DOHH2 (cell line): ENCODE data around the gene PDZRN4.

Source experiments
- H3F3A ChIP-seq: fragments of 200-600 bp; sonication (generic), shearing (Covaris generic); 2 replicates; pipeline ENCODE4 v1.6.0; 2016; ENCODE audit warnings: antibody characterized with exemption, mild to moderate bottlenecking; ENCODE audit not compliant: control insufficient read depth, insufficient read depth
- H3K27ac ChIP-seq: fragments of 200-600 bp; sonication (generic); 2 replicates; pipeline ENCODE4 v1.5.1; 2014; ENCODE audit warnings: low read depth, mild to moderate bottlenecking, low read length, moderate library complexity
- H3K27me3 ChIP-seq: fragments of 200-600 bp; sonication (generic); 2 replicates; pipeline ENCODE4 v1.6.1; 2014; ENCODE audit warnings: mild to moderate bottlenecking, low read length, mixed read lengths; ENCODE audit not compliant: control insufficient read depth
- H3K36me3 ChIP-seq: fragments of 200-600 bp; sonication (generic); 2 replicates; pipeline ENCODE4 v1.6.1; 2014; ENCODE audit warnings: mild to moderate bottlenecking, low read length, moderate library complexity, mixed read lengths; ENCODE audit not compliant: control insufficient read depth
- H3K4me1 ChIP-seq: fragments of 200-600 bp; sonication (generic); 2 replicates; pipeline ENCODE4 v1.6.1; 2014; ENCODE audit warnings: mild to moderate bottlenecking, low read length, mixed read lengths; ENCODE audit not compliant: control insufficient read depth
- H3K4me2 ChIP-seq: fragments of 200-600 bp; sonication (generic); 2 replicates; pipeline ENCODE4 v1.6.0; 2014; ENCODE audit warnings: mild to moderate bottlenecking, low read length, moderate library complexity
- H3K4me3 ChIP-seq: fragments of 200-600 bp; sonication (generic); 2 replicates; pipeline ENCODE4 v1.5.1; 2014; ENCODE audit warnings: mild to moderate bottlenecking, low read length, mixed read lengths
- H3K79me2 ChIP-seq: fragments of 200-600 bp; sonication (generic); 2 replicates; pipeline ENCODE4 v1.6.1; 2014; ENCODE audit warnings: mild to moderate bottlenecking, low read length, mixed read lengths; ENCODE audit not compliant: control insufficient read depth
- H3K9me2 ChIP-seq: fragments of 200-600 bp; sonication (generic); replicated peaks from 2 replicates; pipeline ENCODE4 v1.6.1; 2014; ENCODE audit warnings: mild to moderate bottlenecking, low read length, mixed read lengths; ENCODE audit not compliant: control insufficient read depth
- H3K9me3 ChIP-seq: fragments of 200-600 bp; sonication (generic); 2 replicates; pipeline ENCODE4 v1.6.1; 2014; ENCODE audit warnings: antibody characterized with exemption, low read length, mixed read lengths; ENCODE audit not compliant: control insufficient read depth, insufficient read depth
- H4K20me1 ChIP-seq: fragments of 200-600 bp; sonication (generic); 2 replicates; pipeline ENCODE4 v1.6.0; 2014; ENCODE audit warnings: low read depth, mild to moderate bottlenecking, antibody characterized with exemption, low read length, moderate library complexity; ENCODE audit not compliant: control insufficient read depth, insufficient read depth
- EZH2phosphoT487 ChIP-seq: fragments of 200-600 bp; sonication (generic); IDR thresholded peaks from 2 replicates; pipeline ENCODE4 v1.6.1; 2017; ENCODE audit warnings: borderline replicate concordance, mild to moderate bottlenecking, antibody characterized with exemption, low read length, moderate library complexity, mixed read lengths
- TF ChIP-seq, protein P1 (sequence below): fragments of 200-600 bp; sonication (generic); IDR thresholded peaks from one replicate; pipeline ENCODE4 v1.5.1; 2014; ENCODE audit warnings: antibody characterized with exemption, mild to moderate bottlenecking, low read depth, low read length; ENCODE audit not compliant: poor library complexity, severe bottlenecking

PDZRN4 gene

DNA sequence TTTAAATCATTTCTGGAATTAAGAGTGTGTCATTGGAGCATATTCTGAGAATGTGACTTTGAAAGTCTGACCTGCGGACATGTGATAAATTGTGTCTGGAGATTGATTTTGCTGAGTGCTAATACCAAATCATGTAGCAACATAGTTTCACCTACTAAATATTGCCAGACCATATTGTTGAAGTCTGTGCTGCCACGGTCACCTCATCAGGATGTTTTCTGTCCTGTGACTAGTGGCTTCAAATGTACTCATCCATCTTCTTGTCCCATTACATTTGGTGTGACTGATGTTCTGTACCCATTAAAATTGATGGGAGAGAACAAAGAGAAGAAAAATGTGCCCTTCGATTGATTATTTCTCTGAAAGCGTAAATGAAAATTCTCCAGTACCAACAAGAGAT lies 265.3 kb downstream of the PDZRN4 start:
- Histone ChIP-seq H3K9me3 (no peaks in the 10 kb centered on the region), H3K4me1 (no peaks in the 10 kb centered on the region), H3K79me2 (no peaks in the 10 kb centered on the region), H3K27ac (no peak overlapping the region), H4K20me1 (no peaks in the 10 kb centered on the region), H3K4me2 (no peak overlapping the region), H3K9me2 (no peaks in the 10 kb centered on the region), H3K36me3 (no peaks in the 10 kb centered on the region), H3F3A (no peaks in the 10 kb centered on the region), H3K27me3 (no peaks in the 10 kb centered on the region), H3K4me3 (no peak overlapping the region)
- TF ChIP-seq, protein P1, sequence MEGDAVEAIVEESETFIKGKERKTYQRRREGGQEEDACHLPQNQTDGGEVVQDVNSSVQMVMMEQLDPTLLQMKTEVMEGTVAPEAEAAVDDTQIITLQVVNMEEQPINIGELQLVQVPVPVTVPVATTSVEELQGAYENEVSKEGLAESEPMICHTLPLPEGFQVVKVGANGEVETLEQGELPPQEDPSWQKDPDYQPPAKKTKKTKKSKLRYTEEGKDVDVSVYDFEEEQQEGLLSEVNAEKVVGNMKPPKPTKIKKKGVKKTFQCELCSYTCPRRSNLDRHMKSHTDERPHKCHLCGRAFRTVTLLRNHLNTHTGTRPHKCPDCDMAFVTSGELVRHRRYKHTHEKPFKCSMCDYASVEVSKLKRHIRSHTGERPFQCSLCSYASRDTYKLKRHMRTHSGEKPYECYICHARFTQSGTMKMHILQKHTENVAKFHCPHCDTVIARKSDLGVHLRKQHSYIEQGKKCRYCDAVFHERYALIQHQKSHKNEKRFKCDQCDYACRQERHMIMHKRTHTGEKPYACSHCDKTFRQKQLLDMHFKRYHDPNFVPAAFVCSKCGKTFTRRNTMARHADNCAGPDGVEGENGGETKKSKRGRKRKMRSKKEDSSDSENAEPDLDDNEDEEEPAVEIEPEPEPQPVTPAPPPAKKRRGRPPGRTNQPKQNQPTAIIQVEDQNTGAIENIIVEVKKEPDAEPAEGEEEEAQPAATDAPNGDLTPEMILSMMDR: no peak
- no peak for TF ChIP-seq EZH2phosphoT487

DNA sequence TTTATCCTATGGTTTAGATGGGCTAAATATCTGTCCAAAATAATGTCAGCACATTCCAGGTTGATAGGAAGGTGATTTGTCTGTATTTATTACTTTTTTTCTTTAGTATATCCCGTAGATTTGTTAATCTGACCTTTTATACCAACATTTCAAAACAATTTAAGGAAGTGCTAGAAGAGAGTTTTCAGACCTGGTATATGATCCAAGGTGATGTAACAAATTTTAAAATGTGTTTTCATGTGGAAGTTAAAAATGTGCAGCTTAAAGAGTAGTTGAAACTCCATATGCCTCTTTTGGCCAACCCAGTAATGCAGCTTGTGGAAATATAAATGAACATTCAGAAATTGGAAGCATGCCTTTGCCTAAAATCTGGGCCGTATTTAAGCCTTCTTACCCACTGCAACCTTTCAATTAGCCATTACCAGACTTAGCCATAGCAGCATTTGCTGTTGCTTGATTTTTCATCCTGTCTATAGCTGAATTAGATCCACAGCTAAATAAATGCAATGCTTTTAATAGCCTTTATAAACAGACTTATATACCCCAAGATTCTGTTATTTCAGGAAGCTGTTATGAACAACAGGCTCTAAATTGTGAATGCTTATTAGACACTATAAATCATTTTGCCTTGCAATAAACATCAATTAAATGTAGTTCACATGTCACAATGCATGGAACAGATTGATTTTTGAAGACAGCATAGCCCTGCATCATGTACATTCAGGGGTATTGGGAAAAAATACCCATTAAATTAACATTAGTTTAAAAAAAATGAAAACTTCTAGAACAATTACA lies 271.2 kb downstream of the PDZRN4 start:
- no peaks in the 10 kb centered on the region for H4K20me1 ChIP-seq
- no peak overlapping the region for H3K27ac ChIP-seq
- H3K36me3 ChIP-seq: no peaks in the 10 kb centered on the region
- H3K4me3 ChIP-seq: no peak overlapping the region
- H3K4me1 ChIP-seq: no peaks in the 10 kb centered on the region
- no peak overlapping the region for H3K4me2 ChIP-seq
- H3K9me3 ChIP-seq: no peaks in the 10 kb centered on the region
- H3K9me2 ChIP-seq: no peaks in the 10 kb centered on the region
- no peaks in the 10 kb centered on the region for H3K79me2 ChIP-seq
- no peak for TF ChIP-seq EZH2phosphoT487
- TF ChIP-seq, protein P1: no peak
- H3K27me3 ChIP-seq: no peaks in the 10 kb centered on the region
- no peaks in the 10 kb centered on the region for H3F3A ChIP-seq

DNA sequence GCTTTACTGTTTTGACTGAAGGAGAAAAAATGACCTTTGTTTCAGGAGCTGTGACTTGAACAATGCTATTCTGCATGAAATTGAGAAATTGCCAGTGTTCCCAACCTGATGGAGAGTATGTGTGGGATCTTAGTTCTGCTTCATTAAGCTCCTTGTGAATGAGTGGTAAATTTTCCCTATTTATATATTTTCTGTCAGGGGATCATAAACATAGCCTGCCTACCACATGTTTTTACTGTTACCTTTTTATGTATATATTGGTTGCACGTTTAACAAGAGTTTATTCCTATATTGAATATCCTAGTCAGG lies 271.7 kb downstream of the PDZRN4 start:
- no peaks in the 10 kb centered on the region for H3K36me3 ChIP-seq
- H3K4me3 ChIP-seq: no peak overlapping the region
- no peaks in the 10 kb centered on the region for H3K4me1 ChIP-seq
- no peaks in the 10 kb centered on the region for H3K9me3 ChIP-seq
- H3K79me2 ChIP-seq: no peaks in the 10 kb centered on the region
- H4K20me1 ChIP-seq: no peaks in the 10 kb centered on the region
- no peak overlapping the region for H3K4me2 ChIP-seq
- no peaks in the 10 kb centered on the region for H3K27me3 ChIP-seq
- H3K9me2 ChIP-seq: no peaks in the 10 kb centered on the region
- no peak overlapping the region for H3K27ac ChIP-seq
- no peaks in the 10 kb centered on the region for H3F3A ChIP-seq
- no peak for TF ChIP-seq EZH2phosphoT487
- TF ChIP-seq, protein P1: no peak

DNA sequence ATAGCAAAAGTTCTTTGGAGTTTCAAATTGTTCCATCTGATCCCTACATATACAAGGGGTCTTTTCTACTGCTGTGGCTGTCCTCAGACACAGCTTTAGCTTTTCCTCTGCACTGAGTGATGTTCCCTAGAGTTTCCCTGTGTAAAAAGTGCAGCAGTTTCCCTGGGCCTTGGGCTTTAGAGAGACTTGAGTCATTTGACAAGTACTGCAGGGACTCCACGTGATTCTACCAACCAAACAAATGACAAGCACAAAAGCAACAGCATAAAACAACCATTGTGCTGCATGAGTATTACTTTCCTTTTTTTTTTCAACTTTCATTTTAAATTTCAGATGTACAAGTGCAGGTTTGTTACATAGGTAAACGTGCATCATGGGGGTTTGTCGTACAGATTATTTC lies 272.8 kb downstream of the PDZRN4 start:
- H3F3A ChIP-seq: no peaks in the 10 kb centered on the region
- no peaks in the 10 kb centered on the region for H3K9me2 ChIP-seq
- H3K79me2 ChIP-seq: no peaks in the 10 kb centered on the region
- no peak overlapping the region for H3K4me3 ChIP-seq
- H3K4me2 ChIP-seq: no peak overlapping the region
- no peaks in the 10 kb centered on the region for H3K9me3 ChIP-seq
- TF ChIP-seq EZH2phosphoT487: no peak
- TF ChIP-seq, protein P1: no peak
- H3K4me1 ChIP-seq: no peaks in the 10 kb centered on the region
- no peaks in the 10 kb centered on the region for H3K27me3 ChIP-seq
- no peaks in the 10 kb centered on the region for H3K36me3 ChIP-seq
- H4K20me1 ChIP-seq: no peaks in the 10 kb centered on the region
- H3K27ac ChIP-seq: no peak overlapping the region
